HG03460 (cell line): Measurements from ENCODE around the gene AKNAD1.

Experiments
- ATAC-seq: cut with Tn5 transposase; IDR thresholded peaks from one replicate; pipeline ENCODE4 v1.9.1; 2021; ENCODE audit not compliant: unreplicated experiment

The AKNAD1 gene

DNA sequence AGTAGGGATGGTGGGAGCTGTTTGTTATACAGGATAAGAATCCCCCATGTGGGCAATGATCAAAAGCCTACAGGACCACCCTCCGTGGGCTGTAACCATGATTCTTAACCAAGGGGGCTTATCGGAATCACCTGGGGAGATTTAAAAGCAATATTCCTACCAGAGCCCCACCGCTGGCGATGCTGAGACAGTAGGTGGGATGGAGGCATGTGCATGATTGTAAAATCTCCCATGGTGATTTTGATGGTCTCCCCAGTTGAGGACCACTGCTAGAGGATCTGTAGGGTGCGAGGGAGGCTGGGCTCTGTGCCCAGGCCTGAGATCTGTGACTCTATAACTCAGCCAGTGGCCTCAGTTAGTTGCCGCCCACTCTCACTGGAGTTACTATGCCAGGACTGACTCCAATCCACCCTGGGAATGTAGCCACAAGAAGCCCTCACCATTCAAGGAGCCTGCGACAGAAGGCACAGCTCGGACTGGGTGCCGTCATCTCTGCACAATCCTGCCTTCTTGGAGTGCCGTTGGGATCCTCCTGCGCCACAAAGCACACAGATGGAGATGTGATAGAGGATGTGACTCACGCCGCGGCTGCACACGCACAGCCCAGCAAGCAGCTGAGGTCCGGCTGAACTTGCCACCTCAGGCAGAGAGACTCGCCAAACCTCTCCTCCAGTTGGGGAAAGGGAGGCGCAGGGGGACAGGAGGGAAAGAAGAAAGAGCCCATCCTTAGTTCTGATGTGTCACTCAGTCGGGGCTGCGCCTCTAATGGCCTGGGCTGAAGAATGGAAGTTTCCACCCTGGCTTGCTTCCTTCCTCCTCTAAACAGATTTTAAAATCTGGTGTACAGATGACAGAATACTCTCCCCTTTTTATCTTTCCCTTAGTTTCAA is 26.5 kb downstream of the AKNAD1 start:
- ATAC-seq, result no peak

DNA sequence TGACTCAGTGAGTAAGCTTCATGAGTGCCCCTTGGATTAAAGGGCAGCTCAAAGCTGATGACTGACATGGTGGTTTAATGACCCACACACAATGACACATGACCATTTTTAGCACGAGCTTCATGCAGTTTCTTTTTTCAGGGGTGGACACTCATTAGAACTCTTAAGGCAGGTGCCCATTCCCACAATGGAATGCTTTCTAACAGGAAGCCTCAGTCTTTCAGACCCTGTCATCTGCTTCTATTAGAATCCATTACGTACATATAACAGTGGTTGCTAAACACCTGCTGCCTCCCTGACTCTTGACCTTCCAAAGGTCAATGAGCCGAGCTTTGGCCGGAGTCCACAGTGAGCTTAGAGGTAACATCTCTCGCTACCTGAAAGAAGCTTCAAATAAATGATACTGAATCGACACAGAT is 27.4 kb downstream of the AKNAD1 start:
- no peak for ATAC-seq

DNA sequence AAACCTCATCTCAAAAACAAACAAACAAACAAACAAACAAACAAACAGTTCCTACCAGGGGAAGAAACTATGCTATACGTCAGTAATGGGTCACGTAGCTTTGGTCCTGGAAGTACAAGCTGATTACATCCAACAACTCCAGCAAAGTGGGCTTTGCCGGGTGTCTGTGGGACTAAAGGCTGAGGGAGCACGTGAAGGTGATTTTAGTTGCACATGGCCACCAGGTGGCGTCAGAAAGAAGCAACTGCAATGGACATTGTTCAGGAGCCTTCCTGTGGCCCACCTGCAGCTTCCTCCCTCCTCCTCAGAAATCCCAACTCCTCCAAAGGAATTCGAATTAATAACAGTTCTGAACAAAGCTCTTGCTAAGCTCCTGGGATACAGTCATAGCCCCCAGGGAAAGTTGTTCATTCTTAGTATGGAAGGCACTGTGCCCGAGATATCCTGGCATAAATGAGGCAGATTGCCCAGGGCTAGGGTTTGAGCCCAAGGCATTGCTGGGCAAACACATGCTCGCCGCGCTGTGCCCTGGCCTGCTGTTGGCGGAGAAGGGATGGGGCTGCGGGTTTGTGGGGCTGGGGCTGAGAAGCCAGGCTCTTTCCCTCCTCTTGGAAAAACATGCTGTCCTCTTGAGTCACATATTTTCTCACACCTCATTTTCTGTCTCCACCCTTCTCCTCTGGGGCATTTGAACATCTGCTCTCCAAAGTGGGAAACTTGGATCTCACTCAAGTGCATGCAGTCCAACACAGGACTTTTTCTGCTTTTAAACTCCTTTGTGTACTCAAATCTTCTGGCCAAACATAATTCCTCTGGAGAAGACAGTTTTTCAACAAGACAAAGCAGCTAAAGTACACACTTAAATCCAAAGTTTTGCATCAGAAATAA is 28.6 kb downstream of the AKNAD1 start:
- no peak for ATAC-seq

DNA sequence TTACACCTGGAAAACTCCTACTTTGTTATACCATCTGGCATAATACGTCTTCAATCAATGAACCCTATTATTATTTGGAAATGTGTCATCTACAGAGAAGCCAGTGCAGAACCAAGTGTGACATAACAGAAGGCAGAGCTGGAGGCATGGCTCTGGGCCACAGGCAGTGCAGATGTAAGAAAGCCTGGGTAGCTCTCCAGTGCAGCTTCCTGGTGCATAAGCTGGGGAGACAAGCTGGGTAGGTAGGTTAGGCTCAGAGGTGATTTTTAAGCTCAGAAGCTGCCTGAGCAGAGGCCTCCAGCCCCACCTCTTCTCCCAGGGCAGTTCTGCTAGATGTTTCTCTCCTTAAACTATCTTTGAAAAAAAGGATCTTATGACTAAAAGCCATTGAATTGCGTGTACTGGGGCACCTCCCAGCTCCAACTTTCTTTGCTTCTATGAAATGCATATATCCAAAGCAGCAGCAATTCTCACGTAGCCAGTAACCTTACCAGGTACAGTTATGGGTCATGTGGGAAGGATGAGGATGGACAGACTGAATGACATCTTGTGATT is 30.7 kb downstream of the AKNAD1 start:
- ATAC-seq, result no peak

DNA sequence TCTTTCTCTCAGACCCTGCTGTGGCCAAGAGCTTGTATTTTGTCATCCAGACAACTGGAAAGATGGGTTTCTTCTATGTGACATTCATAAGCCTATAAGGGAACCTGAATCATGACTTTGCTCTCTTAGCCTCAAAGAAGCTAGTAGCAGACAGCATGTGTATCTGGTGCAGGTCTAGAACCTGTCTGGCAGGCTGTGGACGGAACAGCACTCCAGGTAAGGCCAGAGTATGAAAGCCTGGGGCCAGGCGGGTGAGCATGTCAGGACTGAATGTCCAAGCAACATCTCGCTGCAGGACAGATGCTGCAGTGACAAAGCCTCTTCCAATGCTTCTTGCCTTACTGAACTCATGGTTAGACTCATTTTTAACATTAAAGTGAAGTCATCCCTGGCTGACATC is 32.8 kb downstream of the AKNAD1 start:
- no peak for ATAC-seq

DNA sequence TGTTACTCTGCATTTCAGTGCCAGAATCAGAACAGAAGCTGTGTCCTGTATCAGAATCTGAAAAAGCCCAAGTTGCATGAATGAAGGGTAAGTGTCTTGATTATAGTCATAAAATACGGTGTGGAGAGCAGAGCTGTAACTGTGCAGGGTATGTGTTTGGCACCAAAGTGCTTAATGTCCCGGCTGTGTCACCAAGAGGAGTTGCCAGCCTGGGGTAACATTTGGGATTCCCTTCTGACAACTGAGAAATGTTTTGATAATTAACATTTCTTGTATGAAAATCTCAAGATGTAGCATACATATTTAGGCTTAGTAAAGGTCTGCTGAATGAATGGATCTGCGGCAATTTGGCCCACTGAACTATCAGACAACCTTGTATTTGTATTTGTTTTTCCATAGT is 33.3 kb downstream of the AKNAD1 start:
- ATAC-seq, result no peak

DNA sequence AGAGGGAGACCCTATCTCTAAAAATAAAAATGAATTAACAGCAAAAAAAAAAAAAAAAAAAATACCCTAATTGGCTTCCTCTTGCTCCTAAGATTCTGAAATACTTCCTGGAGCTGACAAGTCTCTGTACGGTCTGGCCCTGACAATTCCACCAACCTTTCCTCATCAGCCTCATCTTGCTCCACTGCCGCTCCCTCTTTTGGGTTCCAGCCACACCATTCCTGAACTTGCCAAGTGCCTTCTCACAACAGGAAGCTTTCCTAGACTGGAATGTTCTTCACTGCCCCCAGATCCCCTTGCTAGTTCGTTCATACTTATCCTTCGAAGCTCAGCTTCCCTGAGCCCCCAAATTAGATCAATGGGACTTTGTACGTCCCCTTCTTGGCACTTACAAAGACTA is 37.0 kb downstream of the AKNAD1 start:
- no peak for ATAC-seq

DNA sequence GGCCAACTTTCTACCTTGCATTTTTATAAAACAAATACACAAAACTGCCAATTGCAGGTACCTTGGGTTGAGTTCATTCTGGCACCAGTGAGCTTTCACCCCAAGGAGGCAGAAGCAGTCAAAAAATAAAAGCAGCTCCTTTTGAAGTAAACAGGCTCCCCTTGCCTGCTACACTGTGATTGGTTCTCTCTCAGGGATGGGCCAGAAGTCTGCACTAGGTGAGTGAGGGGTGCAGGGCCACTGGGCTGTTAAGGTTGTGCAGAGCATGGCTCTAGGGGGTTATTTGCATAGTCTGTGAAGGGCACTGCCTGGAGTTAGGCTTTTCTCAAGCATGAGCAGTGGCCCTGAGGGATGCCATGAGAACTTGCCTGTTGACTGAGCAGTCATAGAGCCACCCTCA is 39.1 kb downstream of the AKNAD1 start:
- ATAC-seq, result no peak

DNA sequence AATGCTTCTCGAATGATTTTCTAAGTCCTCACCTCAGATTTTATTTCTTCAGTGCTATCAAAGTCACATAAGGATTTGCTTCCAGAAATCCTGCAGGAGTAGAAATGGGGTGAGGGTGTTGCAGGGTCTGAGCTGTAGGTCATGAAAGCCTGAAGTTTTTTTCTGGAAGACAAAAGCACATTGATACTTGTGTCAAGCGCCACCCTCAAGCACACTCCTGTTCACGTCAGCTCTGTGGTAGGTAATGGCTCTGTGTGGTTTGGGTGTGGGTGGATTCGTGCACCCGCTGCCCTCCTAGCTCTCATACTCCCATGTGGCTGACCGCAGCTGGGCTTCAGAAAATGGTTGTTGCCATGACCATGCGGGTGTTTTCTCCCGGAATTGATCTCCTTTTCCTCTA is 39.9 kb downstream of the AKNAD1 start:
- no peak for ATAC-seq

DNA sequence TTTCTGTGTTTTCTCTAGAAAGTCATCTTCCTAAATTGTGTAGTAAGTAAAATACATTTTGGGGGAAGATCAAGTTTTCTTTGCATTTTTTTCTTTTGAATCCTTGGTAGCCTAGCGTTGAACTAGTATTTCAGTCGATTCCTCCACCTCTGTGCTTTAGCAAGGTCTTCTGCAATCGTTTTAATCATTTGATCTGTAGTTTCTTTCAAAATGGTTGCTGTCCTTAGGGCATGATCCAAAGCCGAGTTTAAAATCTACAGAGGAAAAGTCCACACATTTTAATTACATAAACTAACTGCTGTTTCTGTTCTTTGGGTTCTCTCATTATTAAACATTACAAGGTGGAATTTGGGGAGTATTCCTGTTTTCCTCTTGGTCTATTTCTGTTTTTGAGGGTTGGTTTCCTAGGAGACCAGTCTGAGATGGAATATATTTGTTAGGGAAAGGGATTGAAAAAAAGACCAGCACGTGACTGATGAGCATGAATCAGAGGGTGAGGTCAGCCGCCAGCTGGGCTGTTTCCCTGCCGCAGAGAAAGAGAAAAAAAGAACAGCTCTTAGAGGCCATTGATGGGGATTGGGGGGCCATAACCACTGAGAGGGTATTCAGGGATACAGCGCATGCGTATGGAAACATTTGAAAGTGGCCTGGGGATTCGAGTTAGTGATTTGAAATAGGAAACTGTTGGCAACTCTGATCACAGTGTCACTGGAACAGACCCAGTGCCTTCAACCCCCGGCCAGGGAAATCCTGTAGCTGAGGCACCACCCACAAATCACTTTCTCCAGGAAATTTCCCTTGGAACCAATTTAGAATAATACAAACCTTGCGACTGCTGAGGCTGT is 40.6 kb downstream of the AKNAD1 start:
- ATAC-seq, result no peak

DNA sequence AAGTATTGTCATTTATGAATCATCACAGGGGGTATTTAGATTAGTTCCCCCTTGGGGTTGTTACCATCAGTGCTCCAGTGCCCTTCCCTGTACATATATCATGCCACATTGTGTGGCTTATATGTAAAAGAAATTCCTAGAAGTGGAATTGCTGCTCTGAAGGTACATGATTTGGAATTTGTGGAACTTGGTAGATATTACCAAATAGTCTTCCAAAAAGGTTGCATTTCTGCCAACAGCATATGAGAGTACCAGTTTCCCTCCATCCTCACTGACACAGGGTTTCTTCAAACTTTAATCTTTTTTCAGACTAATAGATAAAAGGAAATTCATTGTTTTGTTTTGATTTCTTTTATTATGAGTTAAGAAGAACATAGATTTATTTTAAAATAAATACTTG is 41.3 kb downstream of the AKNAD1 start:
- no peak for ATAC-seq

DNA sequence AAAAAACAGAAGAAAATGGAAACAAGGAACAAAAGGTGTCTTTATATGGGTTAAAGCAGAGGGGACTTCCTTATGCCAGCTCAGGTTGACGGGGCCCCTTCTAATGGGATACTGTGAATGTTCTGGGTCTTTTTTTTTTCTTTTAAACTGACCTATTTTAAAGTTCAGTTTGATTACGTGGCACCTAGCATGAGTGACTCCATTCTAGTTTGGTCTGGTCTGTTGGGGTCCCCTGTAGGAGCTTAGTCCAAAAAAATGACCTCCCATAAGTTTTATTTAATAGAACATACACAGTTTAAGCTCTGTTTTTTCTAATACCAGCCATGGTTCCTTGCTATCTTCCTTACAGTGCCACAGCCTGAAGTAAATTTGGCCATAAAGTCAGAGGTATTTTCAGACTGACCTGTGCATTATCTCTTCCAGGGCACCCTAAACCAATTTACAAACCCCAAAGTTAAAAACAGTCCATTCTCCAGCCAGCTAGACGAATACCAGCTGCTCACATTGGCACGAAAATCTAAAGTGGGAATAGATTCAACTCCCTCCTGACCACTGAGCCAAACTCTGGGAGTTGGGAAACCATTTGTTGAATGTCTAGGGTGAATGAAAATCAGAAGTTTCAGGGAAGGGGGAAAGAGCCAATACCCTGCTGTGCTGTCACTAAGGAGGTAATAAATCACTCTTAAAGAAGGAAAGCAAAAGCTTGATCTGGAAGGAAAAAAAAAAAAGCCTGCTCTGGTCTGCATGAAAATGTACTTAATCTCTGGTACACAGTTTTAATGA is 42.4 kb downstream of the AKNAD1 start:
- no peak for ATAC-seq

DNA sequence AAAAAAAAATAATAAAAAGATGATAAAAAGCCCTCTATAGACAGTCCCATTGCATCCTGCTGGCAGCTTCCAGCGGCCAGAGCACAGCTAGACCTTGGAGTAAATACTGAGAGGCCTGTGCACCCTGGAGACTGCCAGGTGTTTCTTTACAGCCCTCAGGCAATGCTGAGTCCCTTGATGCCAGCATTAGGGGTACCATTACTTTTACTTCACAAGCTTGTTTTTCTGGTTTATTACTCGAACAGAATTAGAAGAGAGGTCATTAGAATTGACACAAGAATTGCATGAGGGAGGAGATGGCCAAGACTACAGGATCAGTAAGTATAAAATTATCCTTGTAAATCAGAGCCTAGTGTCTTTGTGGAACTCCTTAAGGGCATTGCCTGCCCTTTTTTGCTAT is 43.6 kb downstream of the AKNAD1 start:
- ATAC-seq, result no peak

DNA sequence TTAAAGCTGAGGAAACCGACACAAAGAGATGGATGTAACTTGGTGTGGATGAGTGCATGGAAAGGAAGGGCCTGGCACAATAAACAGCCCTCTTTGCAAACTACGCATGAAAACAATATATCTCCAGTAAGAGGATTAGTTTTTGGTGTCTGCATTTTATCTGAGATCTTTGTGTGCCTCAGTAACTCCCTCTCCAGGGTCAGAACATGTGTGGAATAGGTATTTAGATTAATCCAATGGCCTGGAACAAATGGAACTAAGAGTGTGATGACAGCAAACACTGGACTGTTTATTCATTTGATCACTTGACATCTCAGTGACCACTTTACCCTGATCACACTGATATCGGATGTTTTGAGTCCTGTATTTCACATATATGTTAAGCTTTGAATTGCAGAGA is 45.3 kb downstream of the AKNAD1 start:
- no peak for ATAC-seq

DNA sequence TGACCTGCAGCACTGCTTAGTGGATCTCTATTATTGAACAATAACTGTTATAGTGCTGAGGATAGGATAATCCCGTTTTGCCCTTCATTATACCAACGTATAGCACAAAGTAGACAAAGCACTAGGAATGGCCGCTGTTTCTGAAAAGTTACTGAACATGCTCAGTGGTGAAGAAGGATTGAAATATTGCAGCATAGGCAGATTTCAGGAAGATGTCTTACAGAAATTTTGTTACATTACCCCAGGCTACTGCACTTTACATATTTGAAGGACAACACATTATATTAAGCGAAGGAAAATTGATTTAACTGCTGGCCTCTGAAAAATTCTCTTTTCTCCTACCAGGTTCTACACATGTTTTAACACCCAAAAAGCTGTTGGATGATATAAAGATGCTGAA is 48.5 kb downstream of the AKNAD1 start:
- ATAC-seq, result no peak

DNA sequence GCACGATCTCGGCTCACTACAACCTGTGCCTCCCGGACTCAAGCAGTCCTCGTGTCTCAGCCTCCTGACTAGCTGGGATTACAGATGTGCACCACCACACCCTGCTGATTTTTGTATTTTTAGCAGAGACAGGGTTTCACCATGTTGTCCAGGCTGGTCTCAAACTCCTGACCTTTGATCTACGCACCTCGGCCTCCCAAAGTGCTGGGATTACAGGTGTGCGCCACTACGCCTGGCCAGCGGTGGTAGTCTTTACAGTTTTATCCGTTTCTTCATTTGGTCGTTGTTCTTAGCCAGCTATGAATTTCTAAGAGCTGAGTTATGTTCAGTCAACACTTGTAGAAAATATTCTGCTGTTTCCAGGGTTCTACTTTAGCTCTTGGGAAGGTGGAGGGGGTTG is 53.3 kb downstream of the AKNAD1 start:
- ATAC-seq, result no peak

DNA sequence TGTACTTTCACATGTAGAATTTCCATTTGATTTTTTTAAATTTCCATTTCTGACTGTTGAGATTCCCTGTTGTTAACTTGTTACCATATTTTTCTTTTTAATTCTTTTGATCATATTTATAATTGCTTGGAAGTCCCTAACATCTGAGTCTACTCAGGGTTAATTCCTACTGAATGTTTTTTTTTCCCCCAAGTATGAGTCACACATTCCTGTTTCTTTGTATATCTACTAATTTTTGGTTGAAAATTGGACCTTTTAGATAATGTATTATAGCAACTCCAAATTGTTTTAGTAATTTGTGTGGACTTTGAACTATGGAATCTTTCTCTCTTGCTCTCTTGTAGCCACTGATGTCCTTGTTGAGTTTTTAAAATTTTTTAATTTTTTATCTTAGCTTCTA is 55.8 kb downstream of the AKNAD1 start:
- no peak for ATAC-seq

DNA sequence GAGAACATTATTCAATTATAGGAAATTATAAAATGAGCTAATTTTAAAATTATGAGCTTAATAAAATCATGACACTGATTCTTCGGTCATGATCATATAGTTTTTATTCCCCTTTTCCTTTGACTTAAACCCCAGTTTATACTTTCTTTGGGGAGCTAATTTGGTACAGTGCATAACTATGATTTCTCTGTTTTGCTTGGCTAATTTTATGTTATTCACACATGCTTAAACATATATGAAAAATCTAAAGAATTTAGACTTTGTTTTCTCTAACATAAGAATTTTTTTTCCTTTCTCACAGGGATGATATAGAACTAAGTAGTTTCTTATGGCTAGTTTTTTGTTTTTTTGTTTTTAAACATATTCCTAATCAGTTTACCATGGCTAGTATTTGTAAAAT is 57.9 kb downstream of the AKNAD1 start:
- no peak for ATAC-seq

DNA sequence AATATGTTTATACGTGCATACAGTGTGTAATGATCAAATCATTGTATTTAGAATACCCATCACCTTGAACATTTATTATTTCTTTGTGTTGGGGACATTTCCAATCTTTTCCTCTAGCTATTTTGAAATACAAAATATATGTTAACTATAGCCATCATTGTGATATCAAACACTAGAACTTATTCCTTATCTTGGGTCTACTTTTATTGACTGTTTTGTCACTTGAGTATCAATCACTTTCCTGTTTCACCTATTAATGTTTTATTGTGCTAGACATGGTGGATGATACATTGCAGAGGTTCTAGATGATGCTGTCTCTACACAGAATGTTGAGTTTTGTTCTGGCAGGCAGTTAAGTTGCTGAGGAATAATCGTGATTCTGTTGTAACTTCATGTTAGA is 64.5 kb downstream of the AKNAD1 start:
- ATAC-seq, result no peak

DNA sequence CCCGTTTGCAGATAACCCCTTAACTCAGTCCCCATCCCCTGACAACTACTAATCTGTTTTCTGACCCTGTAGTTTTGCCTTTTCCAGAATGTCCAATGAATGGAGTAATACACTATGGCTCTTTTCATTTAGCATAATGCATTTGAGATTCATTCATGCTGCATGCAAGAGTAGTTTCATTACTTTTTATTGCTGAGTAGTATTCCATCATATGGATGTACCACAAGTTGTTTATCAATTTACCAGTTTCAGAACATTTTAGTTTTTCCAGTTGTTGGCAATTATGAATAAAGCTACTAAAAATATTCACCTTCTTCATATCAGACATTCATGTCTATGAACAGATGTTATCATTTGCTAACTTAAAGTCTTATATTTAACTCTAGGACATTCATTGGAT is 65.1 kb downstream of the AKNAD1 start:
- no peak for ATAC-seq
